Epithelial cell of esophagus (primary cell): Measurements from ENCODE around the gene FAM120A.

ENCODE experiments used
- DNase-seq: peaks from one replicate; pipeline ENCODE4 v3.0.0; 2010; ENCODE audit warnings: low read depth
- H3K4me3 ChIP-seq: 2 replicates; pipeline ENCODE4 v1.5.1; 2011; ENCODE audit warnings: mild to moderate bottlenecking, low read length, control low read depth
- CTCF ChIP-seq: IDR thresholded peaks from 2 replicates; pipeline ENCODE4 v1.5.1; 2011; ENCODE audit warnings: low read depth, mild to moderate bottlenecking, low read length, control low read depth, inconsistent platforms; ENCODE audit not compliant: insufficient read depth; ENCODE audit errors: missing control alignments

Gene FAM120A

DNA sequence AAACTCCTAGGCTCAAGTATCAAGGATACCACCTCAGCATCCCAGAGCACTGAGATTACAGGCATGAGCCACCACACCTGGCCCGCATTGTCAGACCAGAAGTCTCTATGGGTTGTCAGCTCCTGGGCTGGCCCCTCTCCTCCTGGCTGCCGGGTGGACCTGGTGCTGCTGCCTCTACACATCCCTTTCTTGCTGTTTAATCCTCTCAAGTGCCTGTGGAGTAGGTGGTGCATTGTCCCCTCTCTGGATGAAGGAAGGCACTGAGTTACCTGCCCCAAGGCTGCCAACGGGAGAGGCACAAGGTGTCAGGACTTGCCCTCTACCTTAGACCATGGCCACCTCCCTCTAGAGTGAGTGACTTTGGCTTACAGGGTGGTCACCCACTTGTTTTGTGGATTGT lies 162.3 kb downstream of the FAM120A start:
- DNase-seq: no peak
- no peak for TF ChIP-seq CTCF

DNA sequence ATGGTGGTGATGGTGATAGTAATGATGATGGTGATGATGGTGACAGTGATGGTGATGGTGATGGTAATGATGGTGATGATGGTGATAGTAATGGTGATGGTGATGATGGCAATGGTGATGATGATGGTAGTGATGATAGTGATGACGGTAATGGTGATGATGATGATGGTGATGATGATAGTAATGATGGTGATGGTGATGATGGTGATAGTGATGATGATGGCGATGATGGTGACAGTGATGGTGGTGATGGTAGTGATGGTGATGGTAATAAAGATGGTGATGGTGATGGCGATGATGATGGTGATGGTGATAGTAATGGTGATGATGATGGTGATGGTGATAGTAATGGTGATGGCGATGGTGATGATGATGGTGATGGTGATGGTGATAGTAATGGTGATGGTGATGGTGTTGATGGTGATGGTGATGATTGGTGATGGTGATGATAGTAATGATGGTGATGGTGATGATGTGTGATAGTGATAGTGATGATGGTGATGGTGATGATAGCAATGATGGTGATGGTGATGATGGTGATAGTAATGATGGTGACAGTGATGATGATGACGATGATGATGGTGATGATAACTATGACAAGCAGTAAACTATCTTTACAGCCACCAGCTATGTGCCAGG lies 163.5 kb downstream of the FAM120A start:
- no peak overlapping the region for H3K4me3 ChIP-seq
- no peak for TF ChIP-seq CTCF
- DNase-seq: no peak

More for the DNA sequence above, 162.3 kb downstream of the FAM120A start:
- H3K4me3 ChIP-seq: no peak overlapping the region
